GM12865 (cell line): ENCODE results near the gene EARS2.

Experiments used
- DNase-seq: peaks from one replicate; pipeline ENCODE4 v3.0.0; 2010; ENCODE audit warnings: low read depth
- H3K4me3 ChIP-seq: 2 replicates; pipeline ENCODE4 v1.5.1; 2011; ENCODE audit warnings: mild to moderate bottlenecking, low read depth, low read length, control low read depth
- CTCF ChIP-seq: IDR thresholded peaks from 2 replicates; pipeline ENCODE4 v1.5.1; 2011; ENCODE audit warnings: low read length, control low read depth, low read depth, inconsistent platforms; ENCODE audit not compliant: insufficient read depth; ENCODE audit errors: missing control alignments

EARS2 gene

DNA sequence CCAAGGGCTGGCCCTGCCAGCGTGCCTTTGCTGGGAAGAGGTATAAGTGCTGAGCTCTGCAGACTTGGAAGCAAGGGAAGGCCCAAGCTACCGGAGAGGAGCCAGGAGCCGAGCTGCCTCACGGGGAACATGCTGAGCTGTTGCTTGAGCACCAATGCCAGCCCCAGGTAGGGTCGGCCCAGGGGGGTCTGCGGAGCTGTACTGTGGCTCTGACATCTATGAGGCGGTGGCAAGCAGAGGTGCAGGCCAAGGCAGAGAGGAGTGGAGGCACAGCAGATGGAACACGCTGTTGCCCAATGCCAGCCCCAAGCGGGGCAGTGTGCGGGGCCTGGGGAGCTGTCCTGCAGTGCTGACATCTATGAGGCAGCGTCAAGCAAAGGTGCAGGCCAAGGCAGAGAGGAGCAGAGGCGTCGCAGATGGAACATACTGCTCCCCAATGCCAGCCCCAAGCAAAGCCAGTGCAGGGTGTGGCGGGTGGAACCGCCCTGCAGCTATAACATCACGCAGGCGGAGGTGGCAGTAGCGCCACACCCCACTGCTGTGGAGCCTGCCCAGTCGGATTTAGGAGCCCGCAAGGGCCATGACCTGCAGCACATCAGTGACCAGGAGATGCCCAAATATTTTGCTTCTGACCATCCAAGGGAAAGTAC lies 56.8 kb downstream of the EARS2 start:
- no peak for TF ChIP-seq CTCF
- H3K4me3 ChIP-seq: no peak overlapping the region
- DNase-seq: no peak

GRCh38 chr16:23499801-23500200 lies 57.3 kb downstream of the EARS2 start:
- no peak for DNase-seq
- TF ChIP-seq CTCF: no peak
- H3K4me3 ChIP-seq: no peak overlapping the region

- no peak for DNase-seq
- no peak overlapping the region for H3K4me3 ChIP-seq
- TF ChIP-seq CTCF: no peak
These were observed 58.3 kb downstream of the EARS2 start for GRCh38 chr16:23498863-23499262.

DNA sequence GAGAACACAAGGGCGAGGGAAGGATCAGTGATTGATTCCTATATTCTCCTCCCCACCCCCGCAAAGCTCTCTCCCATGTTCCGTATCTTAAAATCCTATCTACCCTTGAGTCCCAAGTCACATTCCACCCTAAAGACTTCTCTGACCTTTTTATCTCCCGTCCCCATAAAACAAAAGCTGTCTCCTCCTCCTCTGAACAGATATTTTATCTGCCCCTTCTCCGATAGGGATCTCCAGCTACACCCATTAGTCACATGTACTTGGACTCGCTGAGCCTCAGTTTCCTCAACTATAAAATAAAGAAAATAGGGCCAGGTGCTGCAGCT lies 59.6 kb downstream of the EARS2 start:
- H3K4me3 ChIP-seq: no peak overlapping the region
- no peak for DNase-seq
- no peak for TF ChIP-seq CTCF

DNA sequence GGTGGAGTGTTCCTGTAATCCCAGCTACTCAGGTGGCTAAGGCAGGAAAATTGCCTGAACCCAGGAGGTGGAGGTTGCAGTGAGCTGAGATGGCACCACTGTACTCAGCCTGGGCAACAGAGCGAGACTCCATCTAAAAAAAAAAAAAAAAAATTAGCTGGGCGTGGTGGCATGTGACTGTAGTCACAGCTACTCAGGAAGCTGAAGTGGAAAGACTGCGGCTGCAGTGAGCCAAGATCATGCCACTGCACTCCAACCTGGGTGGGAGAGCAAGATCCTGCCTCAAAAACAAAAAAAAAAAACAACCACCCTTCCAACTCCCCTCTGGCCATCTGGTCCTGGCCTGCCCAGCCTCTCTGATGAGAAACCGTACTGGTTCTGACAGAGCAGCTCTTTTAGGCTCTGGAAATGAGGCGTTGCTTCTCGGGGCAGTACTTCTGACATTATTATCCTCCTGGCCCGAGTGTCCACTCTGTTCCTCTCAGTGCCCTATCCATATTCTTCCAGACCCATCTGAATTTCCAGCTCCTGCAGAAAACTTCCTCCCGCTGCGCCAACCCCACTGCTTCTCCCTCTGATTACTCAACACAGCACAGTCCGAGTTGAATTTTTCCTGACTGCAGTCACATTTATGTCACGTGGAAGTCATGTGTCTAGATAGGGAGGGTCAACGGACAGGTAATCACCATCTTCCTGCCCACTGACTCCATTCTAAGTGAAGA lies 60.2 kb downstream of the EARS2 start:
- TF ChIP-seq CTCF: no peak
- no peak for DNase-seq
- no peak overlapping the region for H3K4me3 ChIP-seq

GRCh38 chr16:23495671-23496070 lies 61.5 kb downstream of the EARS2 start:
- H3K4me3 ChIP-seq: no peak overlapping the region
- no peak for DNase-seq
- TF ChIP-seq CTCF: no peak

DNA sequence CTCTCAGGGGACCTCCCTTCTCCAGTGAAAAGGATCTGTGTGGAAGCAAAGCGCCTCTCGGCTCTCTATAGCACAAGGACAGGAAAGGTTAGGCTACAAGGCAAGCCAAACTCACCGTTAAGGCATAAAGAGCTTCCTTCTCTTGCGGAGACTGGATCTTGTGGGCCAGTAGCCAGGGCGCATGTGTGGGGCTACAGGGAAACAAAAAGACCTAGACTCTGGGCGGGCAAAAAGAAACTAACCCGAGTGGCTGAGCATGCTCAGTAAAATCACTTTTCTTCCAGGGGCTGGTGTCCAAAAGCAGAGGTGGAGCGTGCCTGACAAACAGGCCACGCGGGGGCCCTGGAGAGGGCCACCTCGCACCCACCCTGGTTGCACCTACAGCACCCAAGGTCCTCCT lies 63.0 kb downstream of the EARS2 start:
- no peak overlapping the region for H3K4me3 ChIP-seq
- no peak for DNase-seq
- TF ChIP-seq CTCF: no peak
